Jurkat, Clone E6-1 (cell line): ENCODE data around the gene TNIK.
"Not testable (repeated sequence)": the region's sequence is repeated elsewhere in the genome, so short reads cannot be mapped to it uniquely, and the experiment has no call there.

Experiments
- DNase-seq: peaks from one replicate; pipeline ENCODE4 v3.0.0-alpha.2; 2011; ENCODE audit warnings: low read depth, low spot score
- H3K4me3 ChIP-seq: 2 replicates; pipeline ENCODE4 v1.5.1; 2011; ENCODE audit warnings: mild to moderate bottlenecking, low read length, control low read depth, moderate library complexity

TNIK gene

DNA sequence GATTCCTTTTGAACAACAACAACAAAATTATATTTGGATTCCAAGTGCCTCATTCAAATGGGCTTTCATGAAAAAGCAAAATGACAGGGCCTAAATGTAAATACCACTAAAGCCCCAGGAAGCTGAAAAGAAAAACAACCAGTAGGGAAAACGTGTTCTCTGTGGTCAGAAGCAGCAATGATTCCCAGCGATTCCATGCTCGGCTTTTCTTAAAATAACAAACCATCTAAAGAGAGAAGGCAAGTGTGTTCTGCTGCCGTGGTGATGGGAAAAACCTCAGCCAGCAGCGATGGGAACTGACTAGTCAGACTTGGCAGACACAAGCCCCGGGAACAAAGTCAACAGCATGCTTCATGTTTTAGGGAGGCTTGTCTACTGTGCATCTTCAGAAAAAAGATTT, 153.6 kb downstream of the TNIK start:
- H3K4me3 ChIP-seq, result no peak overlapping the region
- no peak for DNase-seq

DNA sequence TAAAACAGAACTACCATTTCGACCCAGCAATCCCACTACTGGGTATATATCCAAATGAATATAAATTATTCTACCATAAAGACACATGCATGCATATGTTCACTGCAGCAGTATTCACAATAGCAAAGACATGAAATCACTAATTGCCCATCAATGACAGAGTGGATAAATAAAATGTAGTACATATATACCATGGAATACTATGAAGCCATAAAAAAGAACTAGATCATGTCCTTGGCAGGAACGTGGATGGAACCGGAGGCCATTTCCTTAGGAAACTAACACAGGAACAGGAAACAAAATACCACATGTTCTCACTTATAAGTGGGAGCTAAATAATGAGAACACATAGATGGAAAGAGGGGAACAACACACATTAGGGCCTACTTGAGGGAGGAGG, 154.4 kb downstream of the TNIK start:
- H3K4me3 ChIP-seq, DNase-seq: not testable (repeated sequence)

- not testable (repeated sequence) for H3K4me3 ChIP-seq, DNase-seq
Observed at GRCh38 chr3:171304498-171304897, 155.7 kb downstream of the TNIK start.

DNA sequence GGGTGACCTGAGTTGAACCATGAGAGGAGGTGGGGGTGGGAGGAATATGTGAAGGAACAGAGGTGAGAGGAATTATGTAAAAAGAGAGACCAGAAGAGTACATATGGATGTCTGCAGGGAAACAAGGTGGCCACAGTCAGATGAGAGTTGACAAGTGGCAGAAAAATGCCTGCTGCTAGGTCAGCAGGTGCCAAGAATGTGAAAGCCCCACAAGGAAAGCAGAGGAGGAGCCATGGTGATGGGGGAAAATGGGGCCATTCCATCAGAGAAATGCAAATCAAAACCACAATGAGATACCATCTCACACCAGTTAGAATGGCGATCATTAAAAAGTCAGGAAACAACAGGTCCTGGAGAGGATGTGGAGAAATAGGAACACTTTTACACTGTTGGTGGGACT, 156.2 kb downstream of the TNIK start:
- H3K4me3 ChIP-seq, DNase-seq: not testable (repeated sequence)

- DNase-seq, result no peak
Observed at GRCh38 chr3:171301998-171302397, 158.2 kb downstream of the TNIK start.

DNA sequence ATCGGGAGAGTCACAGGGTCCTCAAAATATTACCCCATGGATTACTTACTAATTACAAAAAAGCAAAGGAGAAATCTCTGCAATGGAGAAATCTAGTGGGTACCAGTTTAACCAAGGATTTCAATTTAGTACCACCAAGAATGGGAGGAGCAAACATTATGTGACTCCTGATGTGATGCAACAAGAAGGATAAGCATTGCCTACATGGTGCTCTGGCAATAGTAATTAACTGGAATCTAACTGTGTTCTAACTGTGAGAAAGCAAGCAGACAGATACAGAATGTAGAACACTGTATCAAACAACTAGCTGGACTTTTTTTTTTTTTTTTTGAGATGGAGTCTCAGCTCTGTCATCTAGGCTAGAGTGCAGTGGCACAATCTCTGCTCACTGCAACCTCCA, 159.2 kb downstream of the TNIK start:
- H3K4me3 ChIP-seq, result no peak overlapping the region
- DNase-seq, result no peak

More at GRCh38 chr3:171301998-171302397, 158.2 kb downstream of the TNIK start:
- no peak overlapping the region for H3K4me3 ChIP-seq

- H3K4me3 ChIP-seq, result no peak overlapping the region
- DNase-seq, result no peak
Observed at GRCh38 chr3:171297951-171298350, 162.3 kb downstream of the TNIK start.

DNA sequence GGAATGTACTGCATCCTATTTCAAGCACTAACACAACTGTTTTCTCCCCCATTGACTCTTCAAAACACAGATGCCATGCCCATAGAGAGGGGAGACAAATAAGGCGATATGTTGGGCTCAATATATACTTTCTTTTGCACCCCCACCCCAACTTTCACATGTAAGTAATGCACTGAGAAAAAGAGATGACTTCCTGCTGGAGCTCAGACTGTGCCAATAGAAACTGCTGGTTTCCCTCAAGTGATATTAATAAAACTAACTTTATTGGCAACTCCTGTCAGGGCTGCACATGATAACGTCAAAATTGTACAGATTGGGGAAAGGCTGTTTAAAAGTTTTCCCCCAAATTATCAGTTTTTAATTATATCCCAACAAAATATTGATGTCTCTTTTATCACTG, 163.0 kb downstream of the TNIK start:
- no peak for DNase-seq
- no peak overlapping the region for H3K4me3 ChIP-seq

- H3K4me3 ChIP-seq, result no peak overlapping the region
- no peak for DNase-seq
Observed at GRCh38 chr3:171295484-171296373, 164.5 kb downstream of the TNIK start.

GRCh38 chr3:171293142-171293782, 166.9 kb downstream of the TNIK start:
- DNase-seq, result no peak
- H3K4me3 ChIP-seq, result no peak overlapping the region

DNA sequence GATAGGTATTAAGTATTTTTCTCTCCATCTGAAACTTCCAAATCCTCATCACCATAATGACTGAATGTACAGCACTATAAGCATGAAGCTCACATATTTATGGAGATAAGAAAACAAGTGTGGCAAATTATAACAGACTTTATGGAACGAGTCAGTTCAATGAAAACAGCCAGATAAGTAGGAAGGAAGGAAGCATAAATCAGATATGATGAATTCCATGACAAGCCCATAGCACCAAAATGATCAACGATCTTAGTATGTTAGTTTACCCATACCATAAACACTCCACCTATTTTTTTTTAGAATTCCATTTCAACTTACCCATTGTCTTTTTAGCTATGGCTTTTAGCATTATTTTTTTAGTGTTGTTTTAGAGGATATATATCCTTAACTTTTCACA, 169.5 kb downstream of the TNIK start:
- H3K4me3 ChIP-seq, result no peak overlapping the region
- no peak for DNase-seq

DNA sequence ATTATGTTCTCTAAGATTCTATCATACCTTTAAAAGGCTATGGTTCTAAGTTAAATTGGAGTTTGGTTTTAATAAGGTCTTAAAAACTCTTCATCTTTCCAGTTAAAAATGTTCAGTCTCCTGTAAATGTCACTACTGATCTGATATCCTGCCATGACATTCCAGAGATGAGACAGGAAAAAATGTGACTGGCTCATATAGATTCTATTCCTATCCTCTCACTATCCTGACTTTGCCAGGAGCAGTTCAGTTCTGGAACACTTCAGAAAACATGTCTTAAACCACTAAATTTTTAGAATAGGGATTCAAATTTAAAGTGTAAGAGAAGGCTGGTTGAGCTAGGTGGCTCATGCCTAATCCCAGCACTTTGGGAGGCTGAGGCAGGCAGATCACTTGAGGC, 170.9 kb downstream of the TNIK start:
- H3K4me3 ChIP-seq, result no peak overlapping the region
- no peak for DNase-seq

- DNase-seq, H3K4me3 ChIP-seq: not testable (repeated sequence)
Observed at GRCh38 chr3:171287761-171288160, 172.4 kb downstream of the TNIK start.

- no peak overlapping the region for H3K4me3 ChIP-seq
- no peak for DNase-seq
Observed at GRCh38 chr3:171286580-171287249, 173.5 kb downstream of the TNIK start.

GRCh38 chr3:171285287-171285686, 174.9 kb downstream of the TNIK start:
- no peak for DNase-seq
- no peak overlapping the region for H3K4me3 ChIP-seq

GRCh38 chr3:171284308-171285075, 175.7 kb downstream of the TNIK start:
- H3K4me3 ChIP-seq, result no peak overlapping the region
- no peak for DNase-seq

DNA sequence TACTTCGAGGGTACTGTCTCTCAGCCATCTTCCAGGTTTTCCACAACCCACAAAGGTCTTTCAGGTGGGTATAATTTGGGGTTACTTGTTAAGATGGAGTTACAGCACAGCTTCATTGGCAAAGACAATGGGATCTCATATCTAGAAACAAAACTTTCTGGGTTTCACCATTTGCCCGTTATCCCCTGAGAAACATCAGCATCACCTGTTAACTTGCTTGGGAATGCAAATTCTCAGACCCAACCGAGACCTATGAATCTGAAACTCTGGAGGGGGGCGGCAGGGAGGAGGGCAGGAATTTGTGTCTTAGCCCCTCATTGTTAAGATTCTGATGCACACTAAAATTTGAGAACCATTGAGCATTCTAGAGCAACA, 176.4 kb downstream of the TNIK start:
- H3K4me3 ChIP-seq, result no peak overlapping the region

DNA sequence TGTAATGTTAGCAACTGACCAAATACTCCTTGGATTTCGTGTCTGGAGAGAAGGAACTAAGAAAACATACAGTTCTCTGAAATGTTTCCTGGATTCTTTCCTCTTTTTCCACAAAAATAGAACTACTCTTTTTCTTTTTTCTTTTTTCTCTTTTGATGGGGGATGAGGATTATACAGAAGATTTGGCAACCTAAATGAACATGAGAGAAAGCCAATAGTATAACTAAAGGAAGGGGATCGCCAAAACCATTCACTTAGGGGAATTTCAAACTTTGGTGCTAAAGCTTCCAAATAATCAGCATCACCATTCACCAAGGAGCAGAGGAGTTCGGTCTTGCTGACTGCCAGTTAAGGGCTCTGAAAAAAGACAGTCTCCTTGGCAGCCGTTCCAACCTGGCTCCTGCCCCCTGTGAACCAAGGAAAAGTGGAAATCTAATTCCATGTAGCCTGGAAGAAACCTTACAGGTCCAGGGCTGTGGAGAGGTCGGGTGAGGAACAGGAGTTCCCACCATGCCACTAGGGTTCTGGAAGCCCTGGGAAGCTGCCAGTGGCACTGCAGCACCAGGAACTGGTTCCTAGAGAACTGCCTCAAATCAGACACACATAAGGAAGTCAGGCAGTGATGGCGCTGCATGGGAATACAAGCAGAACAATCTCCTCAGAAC, 176.9 kb downstream of the TNIK start:
- no peak overlapping the region for H3K4me3 ChIP-seq
- DNase-seq, result no peak

More for the DNA sequence above, 176.4 kb downstream of the TNIK start:
- no peak for DNase-seq

DNA sequence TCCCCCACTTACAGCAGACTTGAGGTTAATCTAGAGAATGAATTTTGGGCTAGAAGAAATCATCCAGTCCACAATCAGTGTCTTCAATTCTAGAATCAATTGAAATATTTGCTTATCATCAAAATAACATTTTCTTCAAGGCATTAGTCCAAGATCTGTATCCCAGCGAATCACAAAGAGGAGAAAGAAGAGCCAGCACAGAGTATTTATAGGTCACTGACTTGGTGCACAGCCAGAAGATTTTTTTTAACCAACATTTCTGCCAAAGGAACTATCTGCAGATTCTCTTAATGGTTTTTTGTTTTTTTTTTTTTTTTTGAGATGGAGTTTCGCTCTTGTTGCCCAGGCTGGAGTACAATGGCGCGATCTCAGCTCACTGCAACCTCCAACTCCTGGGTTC, 178.2 kb downstream of the TNIK start:
- DNase-seq, result no peak
- no peak overlapping the region for H3K4me3 ChIP-seq
